Activated CD4-positive, CD25-positive, alpha-beta regulatory T cell treated with anti-CD3 and anti-CD28 coated beads, Interleukin-2, amount 50 U/mL, for 16 hours (primary cell): ENCODE measurements around the gene MYLK2.
"Not testable (repeated sequence)": the region's sequence is repeated elsewhere in the genome, so short reads cannot be mapped to it uniquely, and the experiment has no call there.

Experiments used
- DNase-seq: peaks from one replicate; pipeline ENCODE4 v3.0.0-alpha.2; 2020; ENCODE audit warnings: low read depth, low spot score

MYLK2 gene

GRCh38 chr20:31819083-31819784, at the start of gene MYLK2:
Gene MYLK2 (plus strand): TSS chr20:31819356. CDS start chr20:31819581, 225 bp downstream.
- DNase-seq, result no peak

GRCh38 chr20:31769681-31770080, 49.5 kb upstream of the MYLK2 start:
- DNase-seq, result no peak

GRCh38 chr20:31770243-31770642, 48.9 kb upstream of the MYLK2 start:
- no peak for DNase-seq

GRCh38 chr20:31774408-31774807, 44.7 kb upstream of the MYLK2 start:
- DNase-seq, result no peak

GRCh38 chr20:31780839-31781238, 38.3 kb upstream of the MYLK2 start:
- no peak for DNase-seq

GRCh38 chr20:31781945-31782344, 37.2 kb upstream of the MYLK2 start:
- DNase-seq, result no peak

GRCh38 chr20:31784354-31785044, 34.7 kb upstream of the MYLK2 start:
- DNase-seq, result no peak

- DNase-seq, result no peak
Observed at GRCh38 chr20:31785089-31785488, 34.1 kb upstream of the MYLK2 start.

- no peak for DNase-seq
Observed at GRCh38 chr20:31788578-31788977, 30.6 kb upstream of the MYLK2 start.

- no peak for DNase-seq
Observed at GRCh38 chr20:31790401-31790800, 28.8 kb upstream of the MYLK2 start.

GRCh38 chr20:31797364-31797763, 21.8 kb upstream of the MYLK2 start:
- DNase-seq, result no peak

GRCh38 chr20:31801508-31801907, 17.6 kb upstream of the MYLK2 start:
- DNase-seq, result no peak

GRCh38 chr20:31803552-31804291, 15.4 kb upstream of the MYLK2 start:
- DNase-seq, result no peak

GRCh38 chr20:31806564-31807355, 12.4 kb upstream of the MYLK2 start:
- DNase-seq, result no peak

- DNase-seq, result no peak
Observed at GRCh38 chr20:31808481-31808880, 10.7 kb upstream of the MYLK2 start.

- no peak for DNase-seq
Observed at GRCh38 chr20:31809661-31810060, 9.5 kb upstream of the MYLK2 start.

- no peak for DNase-seq
Observed at GRCh38 chr20:31811198-31811597, 8.0 kb upstream of the MYLK2 start.

- DNase-seq, result no peak
Observed at GRCh38 chr20:31811796-31812728, 7.1 kb upstream of the MYLK2 start.

GRCh38 chr20:31813611-31814010, 5.5 kb upstream of the MYLK2 start:
- DNase-seq, result no peak

GRCh38 chr20:31814142-31814541, 5.0 kb upstream of the MYLK2 start:
- not testable (repeated sequence) for DNase-seq
